GM21723 (cell line): ENCODE data around the gene ARHGAP27.
"Not testable (repeated sequence)": the region's sequence is repeated elsewhere in the genome, so short reads cannot be mapped to it uniquely, and the experiment has no call there.

Experiments used
- ATAC-seq: cut with Tn5 transposase; IDR thresholded peaks from one replicate; pipeline ENCODE4 v1.9.1; 2021; ENCODE audit warnings: mild to moderate bottlenecking, moderate library complexity; ENCODE audit not compliant: unreplicated experiment

ARHGAP27 gene

GRCh38 chr17:45447650-45448049, 15.0 kb upstream of the ARHGAP27 start:
- ATAC-seq: not testable (repeated sequence)

GRCh38 chr17:45446872-45447625, 14.4 kb upstream of the ARHGAP27 start:
- ATAC-seq: not testable (repeated sequence)

- not testable (repeated sequence) for ATAC-seq
Observed at GRCh38 chr17:45445901-45446743, 13.5 kb upstream of the ARHGAP27 start.

- ATAC-seq: not testable (repeated sequence)
Observed at GRCh38 chr17:45444856-45445820, 12.5 kb upstream of the ARHGAP27 start.

- not testable (repeated sequence) for ATAC-seq
Observed at GRCh38 chr17:45444301-45444700, 11.6 kb upstream of the ARHGAP27 start.

- ATAC-seq: not testable (repeated sequence)
Observed at GRCh38 chr17:45443371-45444260, 10.9 kb upstream of the ARHGAP27 start.

GRCh38 chr17:45441526-45442310, 9.0 kb upstream of the ARHGAP27 start:
- ATAC-seq: no peak

- peak; percentile 87 for ATAC-seq
Observed at GRCh38 chr17:45440839-45441515, 8.3 kb upstream of the ARHGAP27 start.

GRCh38 chr17:45440161-45440778, 7.6 kb upstream of the ARHGAP27 start:
- ATAC-seq: no peak

- no peak for ATAC-seq
Observed at GRCh38 chr17:45438931-45439610, 6.4 kb upstream of the ARHGAP27 start.

GRCh38 chr17:45437465-45438283, 5.0 kb upstream of the ARHGAP27 start:
- ATAC-seq: no peak

- ATAC-seq: no peak
Observed at GRCh38 chr17:45436625-45437464, 4.2 kb upstream of the ARHGAP27 start.

- no peak for ATAC-seq
Observed at GRCh38 chr17:45436161-45436560, 3.5 kb upstream of the ARHGAP27 start.

GRCh38 chr17:45435481-45435880, 2.8 kb upstream of the ARHGAP27 start:
- ATAC-seq: no peak

GRCh38 chr17:45433159-45433535, 477 bp upstream of the ARHGAP27 start:
- no peak for ATAC-seq
